ENCODE data around the gene MLLT1. TPM values are rescaled to one million over a fixed set of nuclear protein-coding genes. Genes with fewer than 3 reads are reported as not detected.

The MLLT1 gene
- total and polyA plus RNA-seq, 10 of the 15 experiments (the other 5 are each of a cell fraction or from before 2014, with no cell fraction given), result 0.16 to 61.1 (median 8.5) TPM

DNA sequence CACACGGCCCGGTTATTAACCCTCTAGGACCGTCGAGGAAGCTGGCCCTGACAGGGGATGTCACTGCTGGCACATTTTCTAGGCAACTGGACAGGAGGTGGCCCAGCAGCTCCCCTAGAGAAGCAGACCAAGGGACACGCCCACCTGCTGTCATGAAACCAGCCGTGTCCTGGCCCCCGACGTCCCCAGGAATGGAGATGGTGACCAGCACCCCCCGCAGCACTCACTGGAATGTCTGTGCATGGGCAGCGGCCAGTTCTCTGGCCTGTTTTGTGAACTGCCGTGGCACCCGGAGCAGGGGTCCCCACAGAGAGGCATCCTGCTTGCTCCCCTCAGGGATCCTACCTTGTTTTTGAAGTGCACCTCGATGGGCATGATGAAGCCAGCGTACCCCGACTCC is 17.9 kb downstream of the MLLT1 start (continued):
- TF ChIP-seq, protein P1, sequence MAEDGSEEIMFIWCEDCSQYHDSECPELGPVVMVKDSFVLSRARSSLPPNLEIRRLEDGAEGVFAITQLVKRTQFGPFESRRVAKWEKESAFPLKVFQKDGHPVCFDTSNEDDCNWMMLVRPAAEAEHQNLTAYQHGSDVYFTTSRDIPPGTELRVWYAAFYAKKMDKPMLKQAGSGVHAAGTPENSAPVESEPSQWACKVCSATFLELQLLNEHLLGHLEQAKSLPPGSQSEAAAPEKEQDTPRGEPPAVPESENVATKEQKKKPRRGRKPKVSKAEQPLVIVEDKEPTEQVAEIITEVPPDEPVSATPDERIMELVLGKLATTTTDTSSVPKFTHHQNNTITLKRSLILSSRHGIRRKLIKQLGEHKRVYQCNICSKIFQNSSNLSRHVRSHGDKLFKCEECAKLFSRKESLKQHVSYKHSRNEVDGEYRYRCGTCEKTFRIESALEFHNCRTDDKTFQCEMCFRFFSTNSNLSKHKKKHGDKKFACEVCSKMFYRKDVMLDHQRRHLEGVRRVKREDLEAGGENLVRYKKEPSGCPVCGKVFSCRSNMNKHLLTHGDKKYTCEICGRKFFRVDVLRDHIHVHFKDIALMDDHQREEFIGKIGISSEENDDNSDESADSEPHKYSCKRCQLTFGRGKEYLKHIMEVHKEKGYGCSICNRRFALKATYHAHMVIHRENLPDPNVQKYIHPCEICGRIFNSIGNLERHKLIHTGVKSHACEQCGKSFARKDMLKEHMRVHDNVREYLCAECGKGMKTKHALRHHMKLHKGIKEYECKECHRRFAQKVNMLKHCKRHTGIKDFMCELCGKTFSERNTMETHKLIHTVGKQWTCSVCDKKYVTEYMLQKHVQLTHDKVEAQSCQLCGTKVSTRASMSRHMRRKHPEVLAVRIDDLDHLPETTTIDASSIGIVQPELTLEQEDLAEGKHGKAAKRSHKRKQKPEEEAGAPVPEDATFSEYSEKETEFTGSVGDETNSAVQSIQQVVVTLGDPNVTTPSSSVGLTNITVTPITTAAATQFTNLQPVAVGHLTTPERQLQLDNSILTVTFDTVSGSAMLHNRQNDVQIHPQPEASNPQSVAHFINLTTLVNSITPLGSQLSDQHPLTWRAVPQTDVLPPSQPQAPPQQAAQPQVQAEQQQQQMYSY (CRISPR knock-in tag; IDR thresholded peaks at IDR 0.05), result no peak
- TF ChIP-seq MTA3 (IDR thresholded peaks at IDR 0.05; ENCODE audit: borderline replicate concordance, low read length), result no peak
- TF ChIP-seq, protein P2, sequence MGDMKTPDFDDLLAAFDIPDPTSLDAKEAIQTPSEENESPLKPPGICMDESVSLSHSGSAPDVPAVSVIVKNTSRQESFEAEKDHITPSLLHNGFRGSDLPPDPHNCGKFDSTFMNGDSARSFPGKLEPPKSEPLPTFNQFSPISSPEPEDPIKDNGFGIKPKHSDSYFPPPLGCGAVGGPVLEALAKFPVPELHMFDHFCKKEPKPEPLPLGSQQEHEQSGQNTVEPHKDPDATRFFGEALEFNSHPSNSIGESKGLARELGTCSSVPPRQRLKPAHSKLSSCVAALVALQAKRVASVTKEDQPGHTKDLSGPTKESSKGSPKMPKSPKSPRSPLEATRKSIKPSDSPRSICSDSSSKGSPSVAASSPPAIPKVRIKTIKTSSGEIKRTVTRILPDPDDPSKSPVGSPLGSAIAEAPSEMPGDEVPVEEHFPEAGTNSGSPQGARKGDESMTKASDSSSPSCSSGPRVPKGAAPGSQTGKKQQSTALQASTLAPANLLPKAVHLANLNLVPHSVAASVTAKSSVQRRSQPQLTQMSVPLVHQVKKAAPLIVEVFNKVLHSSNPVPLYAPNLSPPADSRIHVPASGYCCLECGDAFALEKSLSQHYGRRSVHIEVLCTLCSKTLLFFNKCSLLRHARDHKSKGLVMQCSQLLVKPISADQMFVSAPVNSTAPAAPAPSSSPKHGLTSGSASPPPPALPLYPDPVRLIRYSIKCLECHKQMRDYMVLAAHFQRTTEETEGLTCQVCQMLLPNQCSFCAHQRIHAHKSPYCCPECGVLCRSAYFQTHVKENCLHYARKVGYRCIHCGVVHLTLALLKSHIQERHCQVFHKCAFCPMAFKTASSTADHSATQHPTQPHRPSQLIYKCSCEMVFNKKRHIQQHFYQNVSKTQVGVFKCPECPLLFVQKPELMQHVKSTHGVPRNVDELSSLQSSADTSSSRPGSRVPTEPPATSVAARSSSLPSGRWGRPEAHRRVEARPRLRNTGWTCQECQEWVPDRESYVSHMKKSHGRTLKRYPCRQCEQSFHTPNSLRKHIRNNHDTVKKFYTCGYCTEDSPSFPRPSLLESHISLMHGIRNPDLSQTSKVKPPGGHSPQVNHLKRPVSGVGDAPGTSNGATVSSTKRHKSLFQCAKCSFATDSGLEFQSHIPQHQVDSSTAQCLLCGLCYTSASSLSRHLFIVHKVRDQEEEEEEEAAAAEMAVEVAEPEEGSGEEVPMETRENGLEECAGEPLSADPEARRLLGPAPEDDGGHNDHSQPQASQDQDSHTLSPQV (IDR thresholded peaks at IDR 0.05), result no peak
